ENCODE results near the gene CFAP157. TPM values are rescaled to one million over a fixed set of nuclear protein-coding genes. Genes with fewer than 3 reads are reported as not detected.

The CFAP157 gene
- total RNA-seq, 1 experiment from 2014 or later, result not detected

DNA sequence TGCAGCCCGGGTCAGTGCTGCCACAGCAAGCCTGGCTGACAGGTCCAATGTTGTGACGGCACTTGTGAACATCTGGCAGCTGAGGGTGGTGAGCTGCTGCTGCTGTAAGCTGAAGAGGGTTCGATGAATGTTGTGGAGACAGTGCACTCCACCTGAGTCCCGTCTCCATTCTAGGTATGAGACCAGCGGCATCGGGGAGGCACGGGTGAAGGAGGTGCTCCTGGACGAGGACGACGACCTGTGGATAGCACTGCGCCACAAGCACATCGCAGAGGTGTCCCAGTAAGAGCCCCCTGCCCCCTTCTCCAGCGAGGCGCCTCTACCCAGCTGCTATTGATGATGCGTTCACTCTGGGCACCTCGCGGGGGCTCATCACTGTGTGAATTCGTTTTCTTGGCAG is 38.9 kb upstream of the CFAP157 start:
- Histone ChIP-seq H3K4me3 (ENCODE audit: low read length) (no peak overlapping the region), H3K36me3 (ENCODE audit: insufficient read depth, low read length) (no peaks in the 10 kb centered on the region), H3K9ac (ENCODE audit: low read length) (no peak overlapping the region), H3K79me2 (ENCODE audit: low read length) (no peaks in the 10 kb centered on the region), H3K9me2 (replicated peaks; ENCODE audit: insufficient read depth, low read length) (no peaks in the 10 kb centered on the region), H3K4me1 (ENCODE audit: low read length) (no peaks in the 10 kb centered on the region), H2AFZ (ENCODE audit: low read length) (no peak overlapping the region), H3K9me3 (ENCODE audit: low read length) (no peaks in the 10 kb centered on the region), H3K27ac (ENCODE audit: low read length) (no peak overlapping the region), H4K20me1 (ENCODE audit: insufficient read depth, low read depth, low read length) (no peaks in the 10 kb centered on the region), H3K27me3 (ENCODE audit: low read length) (no peaks in the 10 kb centered on the region), H3K4me2 (ENCODE audit: low read depth, low read length, poor library complexity, severe bottlenecking) (no peak overlapping the region)
- DNase-seq, result no peak

DNA sequence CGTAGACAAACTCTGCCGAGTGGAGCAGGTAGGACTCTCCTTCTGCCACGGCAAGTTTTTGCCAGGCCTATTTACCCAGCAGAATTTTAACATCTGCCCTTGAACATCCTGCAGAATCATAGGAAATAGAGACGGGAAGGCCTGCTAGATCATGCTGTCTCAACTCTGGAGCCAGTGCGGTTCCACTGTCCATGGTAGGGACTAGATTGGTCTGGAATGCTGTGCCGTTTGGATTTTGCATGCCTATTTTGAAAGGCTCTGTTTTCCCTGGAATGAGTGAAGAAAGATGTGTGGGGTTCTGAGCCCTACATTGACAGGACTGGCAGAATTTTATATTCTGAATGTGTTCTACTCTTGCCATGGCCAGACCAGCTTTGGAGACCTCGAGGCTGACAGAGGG is 33.6 kb upstream of the CFAP157 start:
- H3K36me3 ChIP-seq (ENCODE audit: insufficient read depth, low read length), result no peaks in the 10 kb centered on the region
- no peak overlapping the region for H3K27ac ChIP-seq (ENCODE audit: low read length)
- DNase-seq, result no peak

DNA sequence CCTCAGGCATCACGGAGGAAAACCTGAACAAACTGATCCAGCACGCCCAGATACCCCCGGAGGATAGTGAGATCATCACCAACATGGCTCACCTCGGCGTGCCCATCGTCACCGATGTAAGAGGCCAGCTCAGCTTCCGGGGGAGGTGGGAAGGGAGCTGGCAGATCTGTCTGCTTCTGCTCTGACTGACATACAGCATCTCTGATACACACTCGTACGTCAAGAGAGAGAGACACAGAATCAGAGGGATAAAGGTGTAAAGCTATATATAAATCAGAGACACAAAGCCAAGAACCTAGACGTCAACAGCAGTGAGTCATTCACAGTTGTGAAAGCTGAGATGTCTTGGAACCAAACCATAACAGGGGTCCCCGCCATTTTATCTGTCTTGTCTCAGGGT is 30.1 kb upstream of the CFAP157 start:
- H3K9me3 ChIP-seq (ENCODE audit: low read length), result no peaks in the 10 kb centered on the region
- DNase-seq, result no peak
- no peaks in the 10 kb centered on the region for H3K36me3 ChIP-seq (ENCODE audit: insufficient read depth, low read length)
- no peaks in the 10 kb centered on the region for H3K9me2 ChIP-seq (replicated peaks; ENCODE audit: insufficient read depth, low read length)
- no peak overlapping the region for H3K4me3 ChIP-seq (ENCODE audit: low read length)
- H2AFZ ChIP-seq (ENCODE audit: low read length), result no peak overlapping the region
- H3K9ac ChIP-seq (ENCODE audit: low read length), result no peak overlapping the region
- no peaks in the 10 kb centered on the region for H3K79me2 ChIP-seq (ENCODE audit: low read length)
- H3K27ac ChIP-seq (ENCODE audit: low read length), result no peak overlapping the region
- H3K4me2 ChIP-seq (ENCODE audit: low read depth, low read length, poor library complexity, severe bottlenecking), result no peak overlapping the region
- no peaks in the 10 kb centered on the region for H4K20me1 ChIP-seq (ENCODE audit: insufficient read depth, low read depth, low read length)
- no peaks in the 10 kb centered on the region for H3K27me3 ChIP-seq (ENCODE audit: low read length)
- H3K4me1 ChIP-seq (ENCODE audit: low read length), result no peaks in the 10 kb centered on the region

More for the DNA sequence above, 33.6 kb upstream of the CFAP157 start:
- Histone ChIP-seq H2AFZ (ENCODE audit: low read length) (no peak overlapping the region), H3K79me2 (ENCODE audit: low read length) (no peaks in the 10 kb centered on the region), H3K9ac (ENCODE audit: low read length) (no peak overlapping the region), H3K27me3 (ENCODE audit: low read length) (no peaks in the 10 kb centered on the region), H3K4me2 (ENCODE audit: low read depth, low read length, poor library complexity, severe bottlenecking) (no peak overlapping the region), H3K9me2 (replicated peaks; ENCODE audit: insufficient read depth, low read length) (no peaks in the 10 kb centered on the region), H4K20me1 (ENCODE audit: insufficient read depth, low read depth, low read length) (no peaks in the 10 kb centered on the region), H3K4me1 (ENCODE audit: low read length) (no peaks in the 10 kb centered on the region), H3K9me3 (ENCODE audit: low read length) (no peaks in the 10 kb centered on the region), H3K4me3 (ENCODE audit: low read length) (no peak overlapping the region)

DNA sequence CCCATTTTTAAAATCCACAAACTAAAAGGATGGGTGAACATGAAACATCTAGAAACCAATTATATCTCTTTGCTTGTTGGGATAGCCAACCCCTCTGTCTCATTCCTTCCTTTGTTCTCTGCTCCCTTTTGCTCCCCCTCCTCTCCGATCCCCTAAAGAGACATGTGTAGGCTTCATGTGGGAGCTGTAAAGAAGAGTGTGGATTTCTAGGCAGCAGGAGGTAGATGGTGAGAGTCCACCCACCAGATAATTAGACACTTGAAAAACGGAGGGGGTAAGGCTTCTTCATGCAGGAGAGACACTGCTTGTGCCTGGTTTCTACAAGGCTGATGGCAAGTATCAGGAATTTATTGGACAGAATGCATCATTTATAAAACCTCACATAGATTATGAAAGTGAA is 27.3 kb upstream of the CFAP157 start:
- no peaks in the 10 kb centered on the region for H3K27me3 ChIP-seq (ENCODE audit: low read length)
- H3K79me2 ChIP-seq (ENCODE audit: low read length), result no peaks in the 10 kb centered on the region
- H3K36me3 ChIP-seq (ENCODE audit: insufficient read depth, low read length), result no peaks in the 10 kb centered on the region
- DNase-seq, result no peak
- no peaks in the 10 kb centered on the region for H3K9me3 ChIP-seq (ENCODE audit: low read length)
- no peak overlapping the region for H3K4me3 ChIP-seq (ENCODE audit: low read length)
- H3K9ac ChIP-seq (ENCODE audit: low read length), result no peak overlapping the region
- no peak overlapping the region for H3K27ac ChIP-seq (ENCODE audit: low read length)
- no peaks in the 10 kb centered on the region for H3K4me1 ChIP-seq (ENCODE audit: low read length)
- no peaks in the 10 kb centered on the region for H4K20me1 ChIP-seq (ENCODE audit: insufficient read depth, low read depth, low read length)
- no peaks in the 10 kb centered on the region for H3K9me2 ChIP-seq (replicated peaks; ENCODE audit: insufficient read depth, low read length)
- no peak overlapping the region for H2AFZ ChIP-seq (ENCODE audit: low read length)
- H3K4me2 ChIP-seq (ENCODE audit: low read depth, low read length, poor library complexity, severe bottlenecking), result no peak overlapping the region

DNA sequence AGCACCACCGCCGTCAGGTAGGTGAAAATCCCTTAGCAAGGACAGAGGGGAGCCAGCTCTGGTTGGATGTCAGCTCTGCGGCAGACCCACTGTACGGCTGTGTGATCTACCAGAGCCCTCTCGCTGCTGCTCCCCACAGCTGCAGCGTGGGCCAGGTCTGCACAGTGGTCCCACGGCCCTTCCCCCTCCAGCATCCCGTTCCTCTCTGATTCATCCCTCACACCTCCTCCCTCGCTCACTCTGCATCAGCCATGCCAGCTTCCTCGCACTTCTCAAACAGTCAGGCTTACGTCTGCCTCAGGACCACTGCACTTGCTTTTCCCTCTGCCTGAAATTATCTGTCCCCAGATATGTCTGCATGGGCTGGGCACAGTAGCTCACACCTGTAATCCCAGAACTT is 26.6 kb upstream of the CFAP157 start:
- Histone ChIP-seq H3K9me2 (replicated peaks; ENCODE audit: insufficient read depth, low read length) (no peaks in the 10 kb centered on the region), H4K20me1 (ENCODE audit: insufficient read depth, low read depth, low read length) (no peaks in the 10 kb centered on the region), H3K4me2 (ENCODE audit: low read depth, low read length, poor library complexity, severe bottlenecking) (no peak overlapping the region), H3K4me1 (ENCODE audit: low read length) (no peaks in the 10 kb centered on the region), H3K36me3 (ENCODE audit: insufficient read depth, low read length) (no peaks in the 10 kb centered on the region), H3K9ac (ENCODE audit: low read length) (no peak overlapping the region), H3K27ac (ENCODE audit: low read length) (no peak overlapping the region), H3K4me3 (ENCODE audit: low read length) (no peak overlapping the region), H3K27me3 (ENCODE audit: low read length) (no peaks in the 10 kb centered on the region), H3K9me3 (ENCODE audit: low read length) (no peaks in the 10 kb centered on the region), H3K79me2 (ENCODE audit: low read length) (no peaks in the 10 kb centered on the region), H2AFZ (ENCODE audit: low read length) (no peak overlapping the region)
- DNase-seq, result no peak

DNA sequence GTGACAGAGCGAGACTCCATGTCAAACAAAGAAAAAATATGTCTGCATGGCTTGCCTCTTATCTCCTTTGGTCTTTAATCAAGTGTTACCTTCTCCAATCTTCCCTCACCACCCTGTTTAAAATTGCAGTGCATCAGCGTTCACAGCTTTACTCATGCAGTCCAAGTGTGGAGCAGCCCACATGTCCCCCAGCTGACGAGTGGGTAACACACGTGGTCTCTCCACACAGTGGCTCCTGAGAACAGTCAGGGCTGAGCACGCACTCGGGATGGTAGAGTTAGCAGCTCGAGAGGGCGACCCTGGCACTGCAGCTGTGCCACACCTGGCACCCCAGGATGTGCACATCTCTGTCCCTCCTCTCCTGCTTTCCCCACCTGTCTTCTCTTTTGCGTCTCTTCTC is 25.9 kb upstream of the CFAP157 start:
- Histone ChIP-seq H3K79me2 (ENCODE audit: low read length) (no peaks in the 10 kb centered on the region), H3K4me3 (ENCODE audit: low read length) (no peak overlapping the region), H3K4me1 (ENCODE audit: low read length) (no peaks in the 10 kb centered on the region), H3K27ac (ENCODE audit: low read length) (no peak overlapping the region), H3K27me3 (ENCODE audit: low read length) (no peaks in the 10 kb centered on the region), H3K9me3 (ENCODE audit: low read length) (no peaks in the 10 kb centered on the region), H3K36me3 (ENCODE audit: insufficient read depth, low read length) (no peaks in the 10 kb centered on the region), H2AFZ (ENCODE audit: low read length) (no peak overlapping the region), H4K20me1 (ENCODE audit: insufficient read depth, low read depth, low read length) (no peaks in the 10 kb centered on the region), H3K9ac (ENCODE audit: low read length) (no peak overlapping the region), H3K4me2 (ENCODE audit: low read depth, low read length, poor library complexity, severe bottlenecking) (no peak overlapping the region), H3K9me2 (replicated peaks; ENCODE audit: insufficient read depth, low read length) (no peaks in the 10 kb centered on the region)
- DNase-seq, result no peak

DNA sequence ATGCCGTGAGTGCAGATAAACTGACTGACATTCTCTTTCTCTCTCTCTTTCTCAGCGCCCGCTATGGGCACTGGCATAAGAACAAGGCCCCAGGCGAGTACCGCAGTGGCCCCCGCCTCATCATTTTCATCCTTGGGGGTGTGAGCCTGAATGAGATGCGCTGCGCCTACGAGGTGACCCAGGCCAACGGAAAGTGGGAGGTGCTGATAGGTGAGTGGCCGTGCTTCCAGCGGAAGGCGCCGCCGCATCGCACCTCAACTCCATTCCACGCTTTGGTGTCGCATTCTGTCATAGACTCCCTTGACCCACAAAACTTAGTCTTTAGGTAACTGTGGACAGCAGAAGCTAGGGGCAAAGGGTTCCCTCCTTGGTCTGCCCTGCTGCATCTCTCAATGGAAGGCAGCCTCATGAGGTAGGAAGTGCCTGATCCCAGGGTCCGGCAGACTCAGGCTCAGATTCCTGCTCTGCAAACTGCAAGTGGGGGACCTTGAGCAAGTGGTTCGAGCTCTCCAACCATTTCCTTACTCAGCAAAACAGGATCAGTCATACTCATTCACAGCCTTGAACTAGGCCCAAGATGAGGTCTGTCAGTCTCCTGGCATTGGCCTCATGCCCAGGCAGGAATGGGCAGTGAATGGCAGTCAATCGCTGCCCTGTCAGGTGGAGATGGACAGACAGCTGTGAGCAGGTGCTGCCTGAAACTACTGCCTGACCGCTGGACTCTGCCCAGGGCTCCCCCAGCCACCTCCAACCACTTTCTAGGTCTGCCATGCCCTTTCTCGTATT is 24.2 kb upstream of the CFAP157 start:
- Histone ChIP-seq H3K4me2 (ENCODE audit: low read depth, low read length, poor library complexity, severe bottlenecking) (no peak overlapping the region), H3K36me3 (ENCODE audit: insufficient read depth, low read length) (no peaks in the 10 kb centered on the region)

DNA sequence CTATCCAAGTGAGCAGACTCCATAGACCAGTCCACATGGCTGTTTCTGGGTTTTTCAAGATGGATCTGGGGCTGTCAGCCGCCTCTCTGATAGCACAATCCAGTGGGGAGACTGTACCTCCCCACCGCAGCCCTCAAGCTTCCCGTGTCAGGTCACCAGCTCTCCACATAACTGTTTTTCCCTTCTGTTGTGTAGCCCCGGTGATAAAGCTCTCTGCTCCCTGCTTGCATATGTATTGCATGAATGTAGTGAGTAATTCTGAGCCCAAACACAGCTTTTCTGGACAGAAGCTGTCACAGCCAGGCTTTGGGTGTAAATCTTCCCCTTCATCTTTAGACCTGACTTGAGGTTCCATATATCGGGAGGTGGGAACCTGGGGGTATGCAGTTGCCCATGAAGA is 23.1 kb upstream of the CFAP157 start:
- no peak overlapping the region for H3K9ac ChIP-seq (ENCODE audit: low read length)
- H2AFZ ChIP-seq (ENCODE audit: low read length), result no peak overlapping the region
- H3K27ac ChIP-seq (ENCODE audit: low read length), result no peak overlapping the region
- H3K27me3 ChIP-seq (ENCODE audit: low read length), result no peaks in the 10 kb centered on the region
- no peaks in the 10 kb centered on the region for H3K9me3 ChIP-seq (ENCODE audit: low read length)
- no peak overlapping the region for H3K4me2 ChIP-seq (ENCODE audit: low read depth, low read length, poor library complexity, severe bottlenecking)
- no peaks in the 10 kb centered on the region for H4K20me1 ChIP-seq (ENCODE audit: insufficient read depth, low read depth, low read length)
- no peaks in the 10 kb centered on the region for H3K9me2 ChIP-seq (replicated peaks; ENCODE audit: insufficient read depth, low read length)
- no peak overlapping the region for H3K4me3 ChIP-seq (ENCODE audit: low read length)
- H3K36me3 ChIP-seq (ENCODE audit: insufficient read depth, low read length), result no peaks in the 10 kb centered on the region
- DNase-seq, result no peak
- H3K4me1 ChIP-seq (ENCODE audit: low read length), result no peaks in the 10 kb centered on the region
- no peaks in the 10 kb centered on the region for H3K79me2 ChIP-seq (ENCODE audit: low read length)

More for the DNA sequence above, 24.2 kb upstream of the CFAP157 start:
- H3K9ac ChIP-seq (ENCODE audit: low read length), result no peak overlapping the region
- no peaks in the 10 kb centered on the region for H3K79me2 ChIP-seq (ENCODE audit: low read length)
- H4K20me1 ChIP-seq (ENCODE audit: insufficient read depth, low read depth, low read length), result no peaks in the 10 kb centered on the region
- H3K9me2 ChIP-seq (replicated peaks; ENCODE audit: insufficient read depth, low read length), result no peaks in the 10 kb centered on the region
- no peak overlapping the region for H3K4me3 ChIP-seq (ENCODE audit: low read length)
- no peaks in the 10 kb centered on the region for H3K4me1 ChIP-seq (ENCODE audit: low read length)
- H3K9me3 ChIP-seq (ENCODE audit: low read length), result no peaks in the 10 kb centered on the region
- H3K27ac ChIP-seq (ENCODE audit: low read length), result no peak overlapping the region
- no peaks in the 10 kb centered on the region for H3K27me3 ChIP-seq (ENCODE audit: low read length)
- no peak overlapping the region for H2AFZ ChIP-seq (ENCODE audit: low read length)
- no peak for DNase-seq
